Measurements from ENCODE around the gene INS.
"Not testable (repeated sequence)": the region's sequence is repeated elsewhere in the genome, so short reads cannot be mapped to it uniquely, and the experiment has no call there.

Gene INS

GRCh38 chr11:2126520-2127085 is 34.4 kb downstream of the INS start:
- H3K36me3 ChIP-seq (ENCODE audit: insufficient read depth) = no peaks in the 10 kb centered on the region
- H3K9ac ChIP-seq = no peak overlapping the region
- peaks cover 32% of the 10 kb centered on the region for H3K27me3 ChIP-seq (ENCODE audit: insufficient read depth, low read depth)
- no peak overlapping the region for H3K4me2 ChIP-seq
- no peak overlapping the region for H3K27ac ChIP-seq
- no peaks in the 10 kb centered on the region for H4K20me1 ChIP-seq (ENCODE audit: insufficient read depth)
- H3K4me3 ChIP-seq (IDR thresholded peaks at IDR 0.05; ENCODE audit: insufficient read depth, low read depth, low read length) = no peak overlapping the region
- H3K4me1 ChIP-seq (ENCODE audit: low read depth, poor library complexity, severe bottlenecking) = peaks cover 5% of the 10 kb centered on the region
- TF ChIP-seq CTCF (conservative IDR thresholded peaks at IDR 0.05; ENCODE audit: low read depth, low read length) = no peak
- no peak overlapping the region for H2AFZ ChIP-seq (ENCODE audit: low read depth)
- H3K79me2 ChIP-seq (ENCODE audit: insufficient read depth, low read depth) = no peaks in the 10 kb centered on the region

GRCh38 chr11:2124736-2125484 is 36.1 kb downstream of the INS start:
- peaks cover 32% of the 10 kb centered on the region for H3K27me3 ChIP-seq (ENCODE audit: insufficient read depth, low read depth)
- H3K27ac ChIP-seq; H2AFZ ChIP-seq (ENCODE audit: low read depth); H3K36me3 ChIP-seq (ENCODE audit: insufficient read depth); H4K20me1 ChIP-seq (ENCODE audit: insufficient read depth); H3K9ac ChIP-seq; H3K79me2 ChIP-seq (ENCODE audit: insufficient read depth, low read depth); H3K4me1 ChIP-seq (ENCODE audit: low read depth, poor library complexity, severe bottlenecking); H3K4me3 ChIP-seq (IDR thresholded peaks at IDR 0.05; ENCODE audit: insufficient read depth, low read depth, low read length); H3K4me2 ChIP-seq: not testable (repeated sequence)

- H4K20me1 ChIP-seq (ENCODE audit: insufficient read depth) = no peaks in the 10 kb centered on the region
- no peak overlapping the region for H3K4me3 ChIP-seq (IDR thresholded peaks at IDR 0.05; ENCODE audit: insufficient read depth, low read depth, low read length)
- H3K9ac ChIP-seq = no peak overlapping the region
- no peak overlapping the region for H3K27ac ChIP-seq
- no peak overlapping the region for H3K4me2 ChIP-seq
- H2AFZ ChIP-seq (ENCODE audit: low read depth) = no peak overlapping the region
- H3K4me1 ChIP-seq (ENCODE audit: low read depth, poor library complexity, severe bottlenecking) = peaks cover 5% of the 10 kb centered on the region
- H3K79me2 ChIP-seq (ENCODE audit: insufficient read depth, low read depth) = no peaks in the 10 kb centered on the region
- peaks cover 31% of the 10 kb centered on the region for H3K27me3 ChIP-seq (ENCODE audit: insufficient read depth, low read depth)
- TF ChIP-seq CTCF (conservative IDR thresholded peaks at IDR 0.05; ENCODE audit: low read depth, low read length) = no peak
- no peaks in the 10 kb centered on the region for H3K36me3 ChIP-seq (ENCODE audit: insufficient read depth)
Measured at GRCh38 chr11:2123628-2123960, 37.4 kb downstream of the INS start.

GRCh38 chr11:2122907-2123627 is 37.9 kb downstream of the INS start:
- H2AFZ ChIP-seq (ENCODE audit: low read depth) = no peak overlapping the region
- no peak overlapping the region for H3K27ac ChIP-seq
- H3K79me2 ChIP-seq (ENCODE audit: insufficient read depth, low read depth) = no peaks in the 10 kb centered on the region
- H3K4me2 ChIP-seq = no peak overlapping the region
- H3K36me3 ChIP-seq (ENCODE audit: insufficient read depth) = no peaks in the 10 kb centered on the region
- H4K20me1 ChIP-seq (ENCODE audit: insufficient read depth) = no peaks in the 10 kb centered on the region
- H3K9ac ChIP-seq = no peak overlapping the region
- peaks cover 5% of the 10 kb centered on the region for H3K4me1 ChIP-seq (ENCODE audit: low read depth, poor library complexity, severe bottlenecking)
- peaks cover 32% of the 10 kb centered on the region; the same call in 1 of the 2 replicates for H3K27me3 ChIP-seq (ENCODE audit: insufficient read depth, low read depth)
- TF ChIP-seq CTCF (conservative IDR thresholded peaks at IDR 0.05; ENCODE audit: low read depth, low read length) = no peak
- no peak overlapping the region for H3K4me3 ChIP-seq (IDR thresholded peaks at IDR 0.05; ENCODE audit: insufficient read depth, low read depth, low read length)

Data from KMS-11 (cell line).